LoVo (cell line): ENCODE measurements around the gene DENND1A.

Experiments
- DNase-seq: peaks from one replicate; pipeline ENCODE4 v3.0.0-alpha.2; 2016; ENCODE audit warnings: low spot score

The DENND1A gene

DNA sequence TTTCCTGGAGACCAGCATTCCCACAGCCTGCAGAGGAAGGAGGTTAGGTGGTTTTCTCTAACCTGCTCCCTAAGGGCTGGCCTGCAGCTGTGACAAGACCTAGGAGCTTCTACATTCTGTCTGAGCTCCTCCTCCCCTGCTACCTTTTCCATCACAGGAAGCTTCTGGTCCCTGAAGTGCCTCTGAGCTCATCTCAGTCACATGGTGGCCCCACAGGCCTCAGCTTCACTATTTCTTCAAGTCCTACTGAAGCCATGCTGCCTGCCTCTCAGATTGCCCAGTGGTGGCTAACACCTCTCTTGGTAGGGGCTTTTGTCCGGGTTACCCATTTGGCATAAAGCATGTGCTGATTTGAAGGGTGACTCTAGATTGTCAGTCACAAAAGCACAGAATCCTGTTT lies 314.5 kb downstream of the DENND1A start:
- DNase-seq = no peak

GRCh38 chr9:123614306-123615263 lies 315.3 kb downstream of the DENND1A start:
- DNase-seq = no peak

- DNase-seq = no peak
These were observed 318.7 kb downstream of the DENND1A start for GRCh38 chr9:123611226-123611625.

- no peak for DNase-seq
These were observed 320.1 kb downstream of the DENND1A start for GRCh38 chr9:123609844-123610243.

- DNase-seq = no peak
These were observed 321.8 kb downstream of the DENND1A start for GRCh38 chr9:123608104-123608503.

- DNase-seq = no peak
These were observed 322.4 kb downstream of the DENND1A start for GRCh38 chr9:123607479-123607878.

DNA sequence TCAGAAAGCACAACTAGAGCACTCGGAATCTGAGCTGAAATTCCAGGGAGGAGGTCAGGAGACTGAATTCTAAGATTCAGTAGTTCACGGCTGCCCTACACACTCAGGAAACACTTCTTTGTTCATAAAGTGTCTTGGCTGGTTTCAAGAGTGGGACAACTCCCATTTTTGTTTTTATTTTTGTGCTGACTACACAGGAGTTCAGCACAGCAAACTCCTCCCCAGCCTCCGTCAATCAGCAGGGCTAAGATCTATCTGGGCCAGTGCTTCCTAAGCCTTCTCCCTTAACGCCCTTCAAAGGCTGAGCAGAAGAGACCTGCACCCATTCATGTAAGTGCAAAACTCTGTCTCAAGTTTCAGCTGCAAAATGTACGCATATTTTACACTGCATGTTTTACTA lies 323.8 kb downstream of the DENND1A start:
- no peak for DNase-seq

DNA sequence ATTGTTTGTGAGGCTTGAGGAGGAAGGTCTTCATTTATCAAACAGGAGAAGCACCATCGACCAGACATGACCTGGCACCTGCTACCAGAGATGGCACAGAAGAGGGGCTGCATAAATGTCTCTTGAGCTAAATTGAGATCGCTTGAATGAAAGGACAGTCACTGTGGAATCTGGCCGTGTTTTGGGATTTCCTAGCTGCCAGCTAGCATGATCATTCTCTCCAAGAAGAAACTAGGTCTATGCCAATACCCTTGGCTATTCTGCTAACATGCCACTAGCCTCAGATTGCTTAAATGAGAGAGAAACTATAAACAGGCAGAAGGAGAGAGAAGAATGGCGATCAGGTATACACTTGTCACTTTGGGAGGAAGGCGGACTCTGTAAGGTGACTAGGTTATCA lies 324.6 kb downstream of the DENND1A start:
- no peak for DNase-seq

DNA sequence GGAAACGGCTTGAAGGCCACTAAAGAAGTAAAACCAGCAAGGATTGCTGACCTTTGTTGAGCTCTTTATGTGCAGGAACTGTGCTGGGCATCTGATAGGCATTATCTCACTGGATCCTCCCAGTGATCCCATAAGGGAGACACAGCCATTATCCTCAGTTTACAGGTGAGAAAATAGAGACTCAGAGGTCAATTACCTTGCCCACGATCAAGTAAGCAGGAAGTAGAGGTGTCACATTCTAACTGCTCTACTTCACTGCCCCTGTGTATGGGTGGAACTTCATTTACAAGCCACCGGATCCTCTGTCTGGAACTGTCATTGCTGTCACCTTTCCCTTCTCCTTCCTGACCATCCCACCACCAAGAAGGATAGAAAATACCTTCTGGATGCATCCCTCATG lies 325.1 kb downstream of the DENND1A start:
- no peak for DNase-seq

DNA sequence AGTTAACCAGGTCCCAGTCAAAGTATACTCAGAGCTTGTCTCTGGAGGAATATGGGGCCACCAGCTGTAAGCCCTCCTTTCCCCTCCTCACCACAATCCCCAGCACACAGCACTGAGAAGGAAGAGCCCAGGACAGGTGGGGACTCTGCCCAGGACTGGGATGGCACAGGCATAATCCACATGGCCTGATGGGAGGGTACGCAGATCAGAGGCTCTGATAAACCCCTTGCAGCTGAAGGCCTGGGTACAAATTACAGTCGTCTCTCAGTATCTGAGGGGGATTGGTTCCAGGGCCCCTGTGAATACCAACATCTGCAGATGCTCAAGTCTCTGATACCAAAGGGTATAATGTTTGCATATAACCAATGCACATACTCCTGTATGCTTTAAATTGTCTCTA lies 328.1 kb downstream of the DENND1A start:
- DNase-seq = no peak

- no peak for DNase-seq
These were observed 330.1 kb downstream of the DENND1A start for GRCh38 chr9:123599781-123600180.

DNA sequence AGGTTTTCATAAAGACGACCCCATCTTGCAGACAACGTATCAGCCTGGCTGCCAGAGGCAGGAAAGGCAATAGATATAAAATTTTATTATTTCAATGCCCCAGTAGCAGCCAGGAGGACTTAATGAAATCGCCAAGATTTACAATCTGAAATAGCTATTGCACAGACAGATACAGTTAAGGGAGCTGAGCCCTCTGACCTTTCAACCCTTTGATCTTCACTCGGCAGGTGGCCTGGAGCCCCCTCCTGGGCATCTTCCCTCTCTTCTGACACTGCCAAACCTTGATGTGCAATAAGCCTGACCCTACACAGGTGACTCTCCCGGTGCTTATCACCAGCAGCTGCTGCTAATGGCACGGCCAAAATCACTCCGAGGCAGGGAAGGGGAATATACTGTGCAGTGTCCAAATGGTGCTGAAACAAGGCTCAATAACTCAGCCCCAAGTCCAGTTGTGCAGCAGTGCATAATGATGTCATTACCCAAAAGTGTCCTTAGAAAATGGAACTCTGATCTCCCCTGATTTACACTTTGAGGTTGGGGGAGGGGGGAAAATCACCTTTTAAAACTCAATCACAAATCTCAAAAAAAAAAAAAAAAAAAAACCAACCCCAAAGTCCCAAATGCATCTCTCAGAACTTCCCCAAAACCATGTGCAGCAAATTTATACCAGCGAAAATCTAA lies 331.9 kb downstream of the DENND1A start:
- no peak for DNase-seq

DNA sequence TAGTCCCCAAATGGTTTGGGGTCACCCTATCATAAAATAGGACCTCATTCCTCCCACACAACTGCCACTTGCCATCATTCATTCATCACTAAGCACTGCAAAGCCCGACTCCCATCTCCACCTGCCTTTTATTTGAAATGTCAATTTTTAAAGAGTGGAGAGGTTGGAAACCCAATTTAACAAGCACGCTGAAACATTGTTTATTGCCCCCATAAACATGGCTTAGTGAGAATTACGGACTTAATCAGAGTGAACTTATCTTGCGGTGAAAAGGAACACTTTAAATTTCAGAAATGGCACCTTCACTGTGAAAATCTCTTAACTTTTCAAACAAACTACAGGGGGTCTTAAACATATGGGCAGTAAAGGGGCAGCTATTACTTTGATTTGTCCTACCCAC lies 332.9 kb downstream of the DENND1A start:
- no peak for DNase-seq

DNA sequence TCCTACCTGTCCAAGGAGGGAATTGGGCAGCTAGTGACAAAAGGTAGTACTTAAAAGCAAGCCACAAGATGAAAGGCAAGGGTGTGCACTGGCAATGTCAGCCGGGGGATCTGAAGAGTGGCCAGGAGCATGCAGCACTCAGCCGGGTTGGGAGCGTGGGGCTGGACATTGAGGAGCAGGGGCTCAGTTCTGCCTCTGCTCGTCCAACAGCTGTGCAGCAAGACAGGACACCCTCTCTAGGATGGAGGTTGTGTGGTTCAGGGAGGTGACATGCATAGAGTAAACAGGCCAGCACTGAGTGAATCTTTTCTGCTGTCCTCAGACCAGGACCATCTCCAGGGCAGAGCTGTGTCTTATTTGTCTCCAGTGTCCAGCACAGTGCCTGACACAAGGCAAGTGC lies 338.6 kb downstream of the DENND1A start:
- no peak for DNase-seq

DNA sequence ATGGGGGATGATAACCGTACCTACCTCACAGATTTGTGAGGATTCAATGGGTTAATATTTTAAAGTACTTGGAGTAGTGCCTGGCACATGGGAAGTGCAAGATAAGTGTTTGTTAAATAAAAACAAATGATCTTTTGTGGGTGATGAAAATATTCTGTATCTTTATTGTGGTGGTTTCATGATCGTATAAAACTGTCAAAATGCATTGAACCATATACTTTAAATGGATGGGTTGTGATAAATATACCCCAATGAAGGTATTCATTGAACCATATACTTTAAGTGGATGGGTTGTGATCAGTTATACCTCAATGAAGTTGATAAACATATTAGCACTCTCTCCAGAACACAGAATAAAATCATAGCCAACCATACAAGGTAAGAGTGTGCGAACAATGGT lies 339.4 kb downstream of the DENND1A start:
- DNase-seq = no peak

- DNase-seq = no peak
These were observed 340.3 kb downstream of the DENND1A start for GRCh38 chr9:123589361-123590239.

GRCh38 chr9:123586275-123586674 lies 343.7 kb downstream of the DENND1A start:
- no peak for DNase-seq

DNA sequence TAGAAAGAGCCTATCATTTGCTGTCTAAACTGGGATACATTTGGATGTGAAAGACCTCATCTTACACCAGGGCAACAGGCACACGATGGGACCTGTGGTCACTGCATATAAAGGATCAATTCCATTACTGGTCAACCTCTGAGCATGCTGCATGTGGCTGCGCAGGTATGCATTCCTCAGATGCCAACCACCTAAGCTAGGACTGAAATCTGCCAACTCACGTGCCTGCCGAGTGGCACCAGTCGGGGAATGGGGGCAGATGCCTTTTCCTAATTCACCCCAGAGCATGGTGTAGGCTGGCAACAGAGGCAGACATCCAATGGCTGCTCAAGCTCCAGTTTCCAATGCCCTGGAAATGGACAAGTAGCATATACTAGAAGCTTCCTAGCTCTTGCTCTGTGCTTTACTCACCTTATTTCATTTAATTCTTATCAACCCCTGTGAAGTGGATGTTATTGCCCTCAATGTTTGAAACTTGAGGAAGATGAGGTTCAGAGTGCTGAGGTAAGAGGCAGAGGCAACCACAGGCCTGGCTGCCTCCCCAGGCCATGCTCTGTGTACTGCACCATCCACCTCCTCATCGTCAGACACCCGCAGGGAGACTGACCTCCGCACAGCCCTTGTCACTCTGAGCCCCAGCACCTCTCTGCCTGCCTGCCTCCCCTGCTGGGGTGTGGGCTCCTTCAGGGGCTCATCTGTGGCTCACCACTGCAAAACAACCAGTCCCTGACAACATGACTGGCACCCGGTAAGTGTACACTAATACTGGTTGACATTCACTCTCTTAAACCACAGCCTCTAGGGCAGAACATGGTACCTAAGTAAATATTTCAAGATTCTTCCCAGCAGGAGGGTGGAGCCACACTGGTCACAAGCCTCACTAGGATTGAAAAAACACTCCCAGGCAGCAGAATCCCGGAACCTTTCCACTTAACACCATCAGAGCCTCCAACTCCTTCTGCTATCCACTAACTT lies 345.4 kb downstream of the DENND1A start:
- DNase-seq = no peak

DNA sequence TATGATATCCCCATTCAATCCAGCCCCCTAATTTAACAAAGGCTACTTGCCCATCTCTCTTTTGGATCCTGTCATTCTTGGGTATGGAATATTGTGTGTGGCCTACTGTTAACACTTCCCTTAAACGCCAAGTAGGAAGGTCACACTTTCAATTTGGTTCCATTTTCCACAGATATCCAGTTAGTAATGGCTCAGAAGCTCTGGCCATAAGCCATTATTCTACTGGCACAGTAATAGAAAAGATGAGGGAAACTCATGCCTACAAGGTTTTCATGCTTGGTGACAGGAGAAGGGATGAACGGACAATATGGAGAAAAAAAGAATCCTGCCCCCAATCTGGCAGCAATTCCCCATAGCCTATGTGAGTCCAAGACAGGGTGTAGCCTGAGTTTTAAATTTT lies 346.3 kb downstream of the DENND1A start:
- no peak for DNase-seq

DNA sequence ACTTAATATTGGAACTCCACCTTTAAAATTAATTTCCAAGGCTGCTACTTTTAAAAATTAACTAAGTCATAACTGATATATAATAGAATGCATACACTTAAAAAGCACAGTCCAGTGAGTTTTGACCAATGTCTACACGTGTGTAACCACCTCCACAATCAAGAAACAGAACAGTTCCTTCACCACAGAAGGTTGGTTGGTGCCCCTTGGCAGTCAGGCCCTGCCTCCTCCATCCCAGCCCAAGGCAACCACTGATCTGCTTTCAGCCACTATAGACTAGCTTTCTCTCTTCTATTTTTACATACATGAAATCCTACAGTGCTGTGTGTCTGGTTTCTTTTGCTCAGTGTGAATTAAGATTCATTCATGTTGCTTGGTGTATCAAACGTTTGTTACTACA lies 358.7 kb downstream of the DENND1A start:
- no peak for DNase-seq
